ENCODE results near the gene LHCGR.

DNA sequence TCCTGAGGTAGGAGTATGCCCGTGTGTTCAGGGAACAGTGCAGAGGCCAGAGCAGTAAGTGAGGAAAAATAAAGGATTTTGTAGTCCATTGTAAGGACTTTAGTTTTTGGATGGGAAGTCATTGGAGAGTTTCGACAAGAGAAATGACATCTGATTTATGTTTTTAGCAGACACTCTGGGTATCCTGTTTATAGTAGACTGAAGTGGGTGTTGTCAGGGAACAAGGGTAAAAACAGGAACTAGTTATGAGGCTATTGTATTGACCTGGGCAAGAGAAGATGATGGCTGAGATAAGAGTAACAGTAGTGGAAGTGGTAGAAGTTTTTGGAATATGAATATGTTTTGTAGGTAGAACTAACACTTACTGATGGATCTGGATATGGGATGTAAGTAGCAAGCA is 78.1 kb downstream of the LHCGR start:
- TF ChIP-seq CTCF (IDR thresholded peaks at IDR 0.05) (no peak), POLR2AphosphoS5 (IDR thresholded peaks at IDR 0.05; ENCODE audit: low read depth, low read length) (no peak), SIN3A (IDR thresholded peaks at IDR 0.05; ENCODE audit: borderline replicate concordance, insufficient read depth, low read depth, low read length) (no peak), REST (IDR thresholded peaks at IDR 0.05; ENCODE audit: insufficient read depth in 1 of 2, low read depth in 2 of 2, low read length in 1 of 2) (no peak)
